ENCODE results near the gene UFC1.
A peak's percentile ranks its signal among the peaks of the same experiment; 100 is the strongest.

UFC1 gene

GRCh38 chr1:161172349-161172748, 18.6 kb downstream of the UFC1 start:
- no peak for DNase-seq

- no peak for DNase-seq
Measured at GRCh38 chr1:161172776-161173376, 19.1 kb downstream of the UFC1 start.

GRCh38 chr1:161173711-161174110, 19.9 kb downstream of the UFC1 start:
- DNase-seq: no peak

GRCh38 chr1:161174911-161175310, 21.1 kb downstream of the UFC1 start:
- DNase-seq: no peak

- no peak for DNase-seq
Measured at GRCh38 chr1:161175771-161176453, 22.1 kb downstream of the UFC1 start.

GRCh38 chr1:161176468-161177111, 22.8 kb downstream of the UFC1 start:
- no peak for DNase-seq

- peak; percentile 75 to 94 for DNase-seq
Measured at GRCh38 chr1:161177112-161177935, 23.5 kb downstream of the UFC1 start, which contains the start of gene B4GALT3. Gene B4GALT3, minus strand, starts transcription at chr1:161177507. Its CDS starts 1,447 bp downstream, at chr1:161176060.

- no peak for DNase-seq
Measured at GRCh38 chr1:161177936-161178244, 24.1 kb downstream of the UFC1 start.

GRCh38 chr1:161179698-161180097, 25.9 kb downstream of the UFC1 start:
- DNase-seq: no peak

- DNase-seq: peak in 1 of 2 donors; percentile 41
Measured at GRCh38 chr1:161180639-161181038, 26.9 kb downstream of the UFC1 start.

GRCh38 chr1:161182214-161182613, 28.4 kb downstream of the UFC1 start:
- peak; percentile 27 to 42 for DNase-seq

- DNase-seq: peak; percentile 88 to 94
Measured at GRCh38 chr1:161185282-161185682, 31.5 kb downstream of the UFC1 start.

GRCh38 chr1:161185732-161186311, 32.0 kb downstream of the UFC1 start:
- peak; percentile 74 to 88 for DNase-seq

- DNase-seq: no peak
Measured at GRCh38 chr1:161187311-161187710, 33.5 kb downstream of the UFC1 start.

GRCh38 chr1:161188381-161188780, 34.6 kb downstream of the UFC1 start:
- no peak for DNase-seq

GRCh38 chr1:161189036-161189435, 35.3 kb downstream of the UFC1 start:
- DNase-seq: no peak

- DNase-seq: no peak
Measured at GRCh38 chr1:161190962-161191521, 37.3 kb downstream of the UFC1 start.

GRCh38 chr1:161191971-161192370, 38.2 kb downstream of the UFC1 start:
- DNase-seq: no peak

GRCh38 chr1:161192476-161193465, 39.0 kb downstream of the UFC1 start:
- peak; percentile 62 to 86 for DNase-seq

- no peak for DNase-seq
Measured at GRCh38 chr1:161193561-161194235, 39.9 kb downstream of the UFC1 start.

- DNase-seq: peak; percentile 61 to 64
Measured at GRCh38 chr1:161195171-161195570, 41.4 kb downstream of the UFC1 start.
